Neural progenitor cell (in vitro differentiated cells): ENCODE measurements around the gene GUCY1B1.

Experiments
- EZH2 ChIP-seq: fragments of 200-600 bp; sonication (generic); IDR thresholded peaks from 2 replicates; pipeline ENCODE4 v1.6.1; 2017; ENCODE audit warnings: antibody characterized with exemption, mild to moderate bottlenecking, moderate library complexity
- EZH2phosphoT487 ChIP-seq: fragments of 200-600 bp; sonication (generic); IDR thresholded peaks from 2 replicates; pipeline ENCODE4 v1.6.1; 2017; ENCODE audit warnings: antibody characterized with exemption
- TF ChIP-seq, protein P1 (sequence below): fragments of 200-600 bp; sonication (generic); IDR thresholded peaks from 2 replicates; pipeline ENCODE4 v1.5.1; 2017; ENCODE audit warnings: antibody characterized with exemption, mild to moderate bottlenecking

DNA sequence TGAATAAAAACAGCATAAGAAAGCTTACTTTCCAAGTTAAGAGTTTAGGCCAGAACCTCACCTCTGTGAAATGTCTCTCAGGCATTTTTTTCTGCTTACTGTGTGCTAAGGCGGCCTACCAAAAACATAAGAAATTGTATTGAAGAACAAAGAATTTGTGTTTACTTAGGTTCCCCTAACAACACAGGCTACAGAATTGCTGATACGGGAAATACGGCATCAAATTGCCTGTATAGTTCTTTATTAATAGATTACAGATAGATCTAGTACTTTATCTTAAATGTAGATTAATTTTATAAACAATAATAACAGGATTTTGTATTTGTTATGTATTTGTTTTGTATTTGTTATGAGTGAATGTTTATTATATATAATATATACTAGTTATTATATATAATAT is 94.4 kb downstream of the GUCY1B1 start:
- TF ChIP-seq, protein P1, sequence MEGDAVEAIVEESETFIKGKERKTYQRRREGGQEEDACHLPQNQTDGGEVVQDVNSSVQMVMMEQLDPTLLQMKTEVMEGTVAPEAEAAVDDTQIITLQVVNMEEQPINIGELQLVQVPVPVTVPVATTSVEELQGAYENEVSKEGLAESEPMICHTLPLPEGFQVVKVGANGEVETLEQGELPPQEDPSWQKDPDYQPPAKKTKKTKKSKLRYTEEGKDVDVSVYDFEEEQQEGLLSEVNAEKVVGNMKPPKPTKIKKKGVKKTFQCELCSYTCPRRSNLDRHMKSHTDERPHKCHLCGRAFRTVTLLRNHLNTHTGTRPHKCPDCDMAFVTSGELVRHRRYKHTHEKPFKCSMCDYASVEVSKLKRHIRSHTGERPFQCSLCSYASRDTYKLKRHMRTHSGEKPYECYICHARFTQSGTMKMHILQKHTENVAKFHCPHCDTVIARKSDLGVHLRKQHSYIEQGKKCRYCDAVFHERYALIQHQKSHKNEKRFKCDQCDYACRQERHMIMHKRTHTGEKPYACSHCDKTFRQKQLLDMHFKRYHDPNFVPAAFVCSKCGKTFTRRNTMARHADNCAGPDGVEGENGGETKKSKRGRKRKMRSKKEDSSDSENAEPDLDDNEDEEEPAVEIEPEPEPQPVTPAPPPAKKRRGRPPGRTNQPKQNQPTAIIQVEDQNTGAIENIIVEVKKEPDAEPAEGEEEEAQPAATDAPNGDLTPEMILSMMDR = no peak
- TF ChIP-seq EZH2 (no peak), EZH2phosphoT487 (no peak)
